K562 (cell line): ENCODE data around the gene UBN2. TPM values are rescaled to one million over a fixed set of nuclear protein-coding genes. Genes with fewer than 3 reads are reported as not detected.
A peak's percentile ranks its signal among the peaks of the same experiment; 100 is the strongest.

Experiments
- BHLHE40 ChIP-seq: IDR thresholded peaks from 2 replicates; pipeline ENCODE4 v1.6.1; 2011; ENCODE audit warnings: low read length, improper control_type of control experiment
- CC2D1A ChIP-seq: fragments of 450-650 bp; IDR thresholded peaks from 2 replicates; pipeline ENCODE4 v1.6.1; 2017; ENCODE audit warnings: mild to moderate bottlenecking
- ETV5 ChIP-seq: sonication (generic); formaldehyde crosslinking; IDR thresholded peaks from 2 replicates; pipeline ENCODE4 v1.4.0; 2020; ENCODE audit warnings: low read depth, mild to moderate bottlenecking, missing genetic modification reagents
- KAT2B ChIP-seq: IDR thresholded peaks from one replicate; pipeline ENCODE4 v1.6.1; 2012; ENCODE audit warnings: low read depth, mild to moderate bottlenecking, control low read depth, inconsistent platforms, low read length, moderate library complexity
- NCOR1 ChIP-seq: fragments of 450-650 bp; IDR thresholded peaks from 2 replicates; pipeline ENCODE4 v1.6.1; 2016; ENCODE audit warnings: mild to moderate bottlenecking, moderate library complexity
- POLR3A ChIP-seq: IDR thresholded peaks from 2 replicates; pipeline ENCODE4 v1.6.1; 2011; ENCODE audit warnings: borderline replicate concordance, mild to moderate bottlenecking, moderate library complexity; ENCODE audit not compliant: insufficient read length, insufficient read depth; ENCODE audit errors: extremely low read depth
- PPARD ChIP-seq: fragments of 250-450 bp; sonication (Bioruptor Pico); IDR thresholded peaks from 2 replicates; pipeline ENCODE4 v1.8.0; 2022; ENCODE audit warnings: inconsistent platforms, mild to moderate bottlenecking, moderate library complexity
- PYGO2 ChIP-seq: fragments of 450-650 bp; IDR thresholded peaks from 2 replicates; pipeline ENCODE4 v1.6.1; 2016; ENCODE audit warnings: mild to moderate bottlenecking, missing genetic modification characterization, moderate library complexity, missing compliant biosample characterization
- RBM14 ChIP-seq: fragments of 200-400 bp; formaldehyde crosslinking; IDR thresholded peaks from 2 replicates; pipeline ENCODE4 v1.6.1; 2018; ENCODE audit warnings: low read depth, mild to moderate bottlenecking, low read length, moderate library complexity, borderline replicate concordance; ENCODE audit not compliant: insufficient read depth
- SIN3A ChIP-seq, 2 experiments: fragments of 150-350 bp in 1 of 2; IDR thresholded peaks; 2 replicates each; pipeline ENCODE4 v1.6.1; 2011 to 2016; ENCODE audit warnings: borderline replicate concordance in 2 of 2, low read depth in 2 of 2, low read length in 2 of 2, mild to moderate bottlenecking in 2 of 2, moderate library complexity in 2 of 2; ENCODE audit not compliant: control insufficient read depth in 1 of 2
- SMARCA4 ChIP-seq: fragments of 450-650 bp; IDR thresholded peaks from 2 replicates; pipeline ENCODE4 v1.6.1; 2016
- TEAD1 ChIP-seq, 2 experiments: fragments of 450-650 bp in 1 of 2; sonication (generic) in 1 of 2; formaldehyde crosslinking; IDR thresholded peaks; 2 replicates each; pipeline versions ENCODE4 v1.4.0 to v1.8.0; 2020 to 2022; ENCODE audit warnings: mild to moderate bottlenecking in 2 of 2, missing genetic modification reagents in 1 of 2
- TRIM24 ChIP-seq, 2 experiments: fragments of 450-650 bp; IDR thresholded peaks; 2 replicates each; pipeline ENCODE4 v1.6.1; 2016
- ZKSCAN8 ChIP-seq: fragments of 200-800 bp; sonication (Bioruptor generic); IDR thresholded peaks from 2 replicates; pipeline ENCODE4 v1.6.1; 2016; ENCODE audit warnings: missing genetic modification characterization, missing compliant biosample characterization
- ZNF253 ChIP-seq: fragments of 250-450 bp; sonication (Bioruptor Pico); conservative IDR thresholded peaks from 2 replicates; pipeline ENCODE4 v1.6.1; 2021; ENCODE audit warnings: mild to moderate bottlenecking
- ZNF57 ChIP-seq: fragments of 450-650 bp; formaldehyde crosslinking; IDR thresholded peaks from 2 replicates; pipeline ENCODE4 v1.4.0; 2020; ENCODE audit warnings: mild to moderate bottlenecking, moderate library complexity
- ZNF586 ChIP-seq: fragments of 450-650 bp; formaldehyde crosslinking; conservative IDR thresholded peaks from 2 replicates; pipeline ENCODE4 v1.4.0; 2020; ENCODE audit warnings: mild to moderate bottlenecking, moderate library complexity
- polyA plus RNA-seq, 8 experiments: library from polyadenylated mRNA; depleted of rRNA in 4 of 8; stranded (reverse) in 5 of 8; unstranded in 3 of 8; fragments of >200 nt; fragmentation: Nextera tagmentation in 2 of 8; fragmentation: Illumina TruSeq in 1 of 8; extraction: Ambion mirVana in 2 of 8; extraction: Trizol in 1 of 8; gene quantifications; 2 replicates each; pipeline versions ENCODE4 v1.2.1 to v1.2.3, GENCODE V29; 2011 to 2014; ENCODE audit warnings: inconsistent platforms in 1 of 8, missing spikeins in 1 of 8
- total RNA-seq, 7 experiments: library from RNA; depleted of rRNA in 6 of 7; stranded (reverse); fragments of >200 nt in 6 of 7; fragmentation: Illumina TruSeq in 2 of 7; extraction: Trizol in 2 of 7; gene quantifications; 2 replicates each; pipeline versions ENCODE4 v1.2.1 to v1.2.3, GENCODE V29; 2011 to 2021; ENCODE audit warnings: low replicate concordance in 1 of 7
- TF ChIP-seq, protein P1 (sequence below): fragments of 200-800 bp; sonication (Bioruptor generic); IDR thresholded peaks from 2 replicates; pipeline ENCODE4 v1.6.1; 2017; ENCODE audit warnings: missing genetic modification characterization, missing compliant biosample characterization

Gene UBN2
- total and polyA plus RNA-seq, 9 of the 15 experiments (the other 6 are each of a cell fraction or from before 2014, with no cell fraction given) = 1.2 to 19.5 (median 9.9) TPM

DNA sequence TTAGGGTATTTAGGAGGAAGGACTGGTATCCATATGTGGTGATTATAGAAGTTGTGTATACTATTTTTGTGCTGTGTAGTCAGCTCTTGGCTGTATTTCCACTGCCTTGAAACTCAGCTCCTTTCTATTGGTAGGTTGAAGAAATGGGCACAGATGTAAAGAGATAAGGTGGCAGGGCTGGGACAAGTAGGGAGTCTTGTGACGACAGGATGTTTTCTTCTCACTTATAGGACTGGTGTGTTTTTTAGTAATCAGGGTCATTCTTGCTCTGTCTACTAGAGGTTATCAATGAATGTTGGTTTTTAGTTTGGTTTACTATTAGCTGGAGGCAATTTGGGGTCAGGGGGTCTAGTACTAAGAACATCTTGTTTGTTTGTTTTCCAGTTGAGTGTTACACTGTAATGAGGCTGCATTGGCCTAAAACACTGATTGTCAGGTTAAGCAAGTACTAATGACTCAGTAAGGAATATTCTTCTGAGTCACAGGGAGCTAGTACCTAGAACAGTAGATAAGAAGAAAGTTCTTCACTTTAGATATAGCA lies 11.8 kb downstream of the UBN2 start (continued):
- TF ChIP-seq ETV5 (CRISPR knock-in tag) (no peak), BHLHE40 (no peak), CC2D1A (no peak), RBM14 (no peak), POLR3A (no peak), NCOR1 (no peak), ZKSCAN8 (CRISPR knock-in tag) (no peak), TRIM24 (IDR thresholded peaks at IDR 0.05) (peak in 1 of 2 experiments; percentile 37; a peak in 2 of 4 replicates), SMARCA4 (peak; percentile 88), SIN3A (IDR thresholded peaks at IDR 0.05; ENCODE audit: borderline replicate concordance in 2 of 2, control insufficient read depth in 1 of 2, low read depth in 2 of 2, low read length in 2 of 2) (no peak), ZNF253 (no peak), PPARD (CRISPR knock-in tag) (no peak), ZNF586 (no peak), TEAD1 (CRISPR knock-in tag; IDR thresholded peaks at IDR 0.05) (no peak), ZNF57 (no peak), PYGO2 (tag) (no peak), KAT2B (no peak)
- TF ChIP-seq, protein P1, sequence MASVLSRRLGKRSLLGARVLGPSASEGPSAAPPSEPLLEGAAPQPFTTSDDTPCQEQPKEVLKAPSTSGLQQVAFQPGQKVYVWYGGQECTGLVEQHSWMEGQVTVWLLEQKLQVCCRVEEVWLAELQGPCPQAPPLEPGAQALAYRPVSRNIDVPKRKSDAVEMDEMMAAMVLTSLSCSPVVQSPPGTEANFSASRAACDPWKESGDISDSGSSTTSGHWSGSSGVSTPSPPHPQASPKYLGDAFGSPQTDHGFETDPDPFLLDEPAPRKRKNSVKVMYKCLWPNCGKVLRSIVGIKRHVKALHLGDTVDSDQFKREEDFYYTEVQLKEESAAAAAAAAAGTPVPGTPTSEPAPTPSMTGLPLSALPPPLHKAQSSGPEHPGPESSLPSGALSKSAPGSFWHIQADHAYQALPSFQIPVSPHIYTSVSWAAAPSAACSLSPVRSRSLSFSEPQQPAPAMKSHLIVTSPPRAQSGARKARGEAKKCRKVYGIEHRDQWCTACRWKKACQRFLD = no peak; the same call in 1 of the 2 replicates
